Head of caudate nucleus (tissue), 42 donors: ENCODE results near the gene XYLB.
A peak's percentile ranks its signal among the peaks of the same experiment; 100 is the strongest.
"Not testable (repeated sequence)": the region's sequence is repeated elsewhere in the genome, so short reads cannot be mapped to it uniquely, and the experiment has no call there.

Experiments used
- DNase-seq, 42 donors: peaks; one replicate each; pipeline versions ENCODE4 v3.0.0 to v3.0.0-alpha.2; 2020 to 2021; ENCODE audit warnings: mixed read lengths in 7 of 42
- intact Hi-C: fragments of 100-400 bp; cut with DNase I; formaldehyde crosslinking; loops from one replicate; pipeline ENCODE4 v1.15.0; 2022

XYLB gene

GRCh38 chr3:38376098-38376816 lies 29.7 kb downstream of the XYLB start:
- DNase-seq: no peak
- intact Hi-C loops: no loop called here

- peak in 1 of 42 donors; percentile 8 for DNase-seq
- intact Hi-C loops: no loop called here
These were observed 32.7 kb downstream of the XYLB start for GRCh38 chr3:38379201-38379770.

GRCh38 chr3:38382506-38383080 lies 36.0 kb downstream of the XYLB start:
- DNase-seq: no peak
- intact Hi-C loops: no loop called here

GRCh38 chr3:38383156-38383875 lies 36.7 kb downstream of the XYLB start:
- intact Hi-C loops: no loop called here
- no peak for DNase-seq

- intact Hi-C loops: no loop called here
These were observed 40.6 kb downstream of the XYLB start for GRCh38 chr3:38386992-38387750.

GRCh38 chr3:38387862-38388261 lies 41.3 kb downstream of the XYLB start:
- DNase-seq: peak in 1 of 42 donors; percentile 7
- intact Hi-C loops: no loop called here

More at GRCh38 chr3:38386992-38387750, 40.6 kb downstream of the XYLB start:
- peak in 2 of 42 donors; percentile 5 to 22 for DNase-seq

- intact Hi-C loops: no loop called here
- no peak for DNase-seq
These were observed 46.1 kb downstream of the XYLB start for GRCh38 chr3:38392604-38393163.

GRCh38 chr3:38396239-38396638 lies 49.7 kb downstream of the XYLB start:
- peak in 1 of 42 donors; percentile 5 for DNase-seq
- intact Hi-C loops: no loop called here

- intact Hi-C loops: no loop called here
These were observed 50.3 kb downstream of the XYLB start for GRCh38 chr3:38396861-38397260.

GRCh38 chr3:38397320-38397719 lies 50.7 kb downstream of the XYLB start:
- peak in 1 of 42 donors; percentile 36 for DNase-seq
- intact Hi-C loops: no loop called here

More at GRCh38 chr3:38396861-38397260, 50.3 kb downstream of the XYLB start:
- peak in 1 of 42 donors; percentile 16 for DNase-seq

GRCh38 chr3:38401246-38401962 lies 54.8 kb downstream of the XYLB start:
- DNase-seq: peak in 1 of 42 donors; percentile 25
- intact Hi-C loops: no loop called here

- intact Hi-C loops: no loop called here
- peak in 1 of 42 donors; percentile 33 for DNase-seq
These were observed 57.7 kb downstream of the XYLB start for GRCh38 chr3:38404286-38404685.

GRCh38 chr3:38411591-38411990 lies 65.0 kb downstream of the XYLB start:
- intact Hi-C loops: no loop called here
- no peak for DNase-seq

GRCh38 chr3:38420758-38421157 lies 74.2 kb downstream of the XYLB start:
- intact Hi-C loops: not testable (repeated sequence)

GRCh38 chr3:38421679-38422336 lies 75.2 kb downstream of the XYLB start:
- intact Hi-C loops: no loop called here
- no peak for DNase-seq

More at GRCh38 chr3:38420758-38421157, 74.2 kb downstream of the XYLB start:
- not testable (repeated sequence) for DNase-seq

GRCh38 chr3:38426798-38427426 lies 80.3 kb downstream of the XYLB start:
- intact Hi-C loops, DNase-seq: not testable (repeated sequence)
